T-helper 2 cell treated with Interferon-gamma antibody and Interleukin-4, amounts not matched to agents 5 μg/mL and 100 μg/mL, for 36 hours (primary cell): ENCODE data around the gene ANKRD2.
"Not testable (repeated sequence)": the region's sequence is repeated elsewhere in the genome, so short reads cannot be mapped to it uniquely, and the experiment has no call there.

ENCODE experiments used
- DNase-seq: peaks from one replicate; pipeline ENCODE4 v3.0.0; 2021; ENCODE audit warnings: low spot score
- H3K27ac Mint-ChIP-seq: one replicate; pipeline ENCODE4 v1.8.0; 2021; ENCODE audit warnings: mild to moderate bottlenecking, mixed read lengths
- H3K27me3 Mint-ChIP-seq: one replicate; pipeline ENCODE4 v1.8.0; 2021; ENCODE audit warnings: low read depth, mixed read lengths
- H3K36me3 Mint-ChIP-seq: one replicate; pipeline ENCODE4 v1.8.0; 2021; ENCODE audit warnings: low read depth, mixed read lengths
- H3K4me1 Mint-ChIP-seq: one replicate; pipeline ENCODE4 v1.8.0; 2021; ENCODE audit warnings: low read depth, mixed read lengths
- H3K4me3 Mint-ChIP-seq: one replicate; pipeline ENCODE4 v1.8.0; 2022; ENCODE audit warnings: mild to moderate bottlenecking, moderate library complexity, mixed read lengths
- H3K9me3 Mint-ChIP-seq: one replicate; pipeline ENCODE4 v1.8.0; 2021; ENCODE audit warnings: mixed read lengths

ANKRD2 gene

DNA sequence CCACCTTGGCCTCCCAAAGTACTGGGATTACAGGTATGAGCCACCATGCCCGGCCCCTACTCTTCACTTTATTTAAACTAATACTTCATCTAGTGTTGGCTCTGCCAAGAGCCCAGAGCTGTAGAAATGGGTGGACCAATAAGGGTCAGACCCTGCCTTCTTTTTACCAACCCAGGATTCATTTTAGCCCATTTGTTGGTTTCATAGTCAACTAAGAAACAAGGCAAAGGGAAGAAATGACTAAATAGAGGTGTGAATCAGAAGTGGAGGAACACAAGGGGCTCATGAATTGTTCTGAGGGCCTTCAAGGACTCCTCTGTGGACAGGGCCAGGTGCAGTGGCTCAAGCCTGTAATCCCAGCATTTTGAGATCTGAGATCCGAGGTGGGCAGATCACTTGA lies 1.1 kb downstream of the ANKRD2 start:
- DNase-seq: no peak
- no peak overlapping the region for H3K27ac Mint-ChIP-seq
- peaks cover 3% of the 10 kb centered on the region for H3K27me3 Mint-ChIP-seq
- H3K9me3 Mint-ChIP-seq: no peaks in the 10 kb centered on the region
- no peaks in the 10 kb centered on the region for H3K4me1 Mint-ChIP-seq
- no peaks in the 10 kb centered on the region for H3K36me3 Mint-ChIP-seq
- H3K4me3 Mint-ChIP-seq: no peak overlapping the region

DNA sequence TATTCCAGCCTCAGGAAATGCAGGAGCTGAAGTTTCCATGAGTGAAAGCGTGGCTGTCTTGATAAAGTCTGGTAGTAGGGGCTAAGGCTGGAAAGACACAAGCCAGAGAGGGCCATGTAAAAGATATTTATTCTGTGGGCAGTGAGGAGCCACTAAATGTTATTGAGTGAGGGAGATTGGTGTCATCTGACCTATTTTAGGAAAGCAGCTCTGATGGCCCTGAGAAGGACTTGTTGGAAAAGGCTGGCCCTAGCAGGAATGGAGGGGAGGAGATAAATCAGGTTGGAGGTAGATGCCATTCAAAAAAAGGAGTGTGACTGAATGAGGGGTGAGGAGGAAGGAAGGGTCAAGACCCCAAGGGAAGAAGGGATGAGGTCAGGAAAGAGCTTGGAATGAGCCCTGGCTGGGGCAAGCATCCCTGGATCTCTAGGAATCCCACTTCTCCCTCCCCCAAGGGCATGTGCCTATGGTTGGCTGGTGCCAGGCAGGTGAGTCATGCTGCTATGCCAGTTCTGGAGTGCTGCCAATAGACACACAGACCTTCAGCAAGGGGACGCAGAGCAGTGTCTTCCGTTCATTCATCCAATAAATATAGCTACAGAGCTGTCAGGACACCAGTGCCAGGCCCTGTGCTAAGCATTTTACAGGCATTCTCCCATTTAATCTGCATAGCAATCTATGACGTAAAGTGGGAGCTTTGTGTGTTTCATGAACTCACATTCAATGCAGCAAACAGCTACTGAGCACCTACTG lies 2.0 kb downstream of the ANKRD2 start:
- DNase-seq: no peak
- Mint-ChIP-seq H3K9me3 (no peaks in the 10 kb centered on the region), H3K27me3 (peaks cover 4% of the 10 kb centered on the region), H3K36me3 (no peaks in the 10 kb centered on the region), H3K4me1 (no peaks in the 10 kb centered on the region), H3K27ac (no peak overlapping the region), H3K4me3 (no peak overlapping the region)

DNA sequence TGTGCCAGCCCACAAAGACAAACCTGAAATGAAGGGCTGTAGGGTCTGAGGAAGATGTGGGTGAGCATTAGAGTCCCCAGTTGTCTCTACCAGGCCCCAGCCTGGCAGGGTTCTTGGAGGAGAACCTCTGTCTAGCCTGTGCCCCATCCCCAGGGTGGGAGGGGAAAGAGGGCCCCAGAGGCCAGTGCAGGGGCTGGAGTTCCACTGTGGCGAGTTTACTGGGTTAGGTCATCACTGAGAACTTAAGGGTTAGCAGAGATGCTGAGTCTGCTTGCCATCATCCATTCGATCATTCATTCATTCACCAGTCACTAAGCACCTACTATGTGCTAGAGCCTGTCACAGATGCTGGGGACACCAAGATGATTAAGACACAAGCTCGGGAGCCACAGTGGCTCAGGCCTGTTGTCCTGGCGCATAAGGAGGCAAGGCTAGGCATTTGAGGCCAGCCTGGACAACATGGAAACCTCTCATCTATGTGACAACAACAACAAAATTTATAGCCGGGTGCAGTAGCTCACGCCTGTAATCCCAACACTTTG lies 2.6 kb downstream of the ANKRD2 start:
- Mint-ChIP-seq H3K27me3 (peaks cover 4% of the 10 kb centered on the region), H3K36me3 (no peaks in the 10 kb centered on the region)

DNA sequence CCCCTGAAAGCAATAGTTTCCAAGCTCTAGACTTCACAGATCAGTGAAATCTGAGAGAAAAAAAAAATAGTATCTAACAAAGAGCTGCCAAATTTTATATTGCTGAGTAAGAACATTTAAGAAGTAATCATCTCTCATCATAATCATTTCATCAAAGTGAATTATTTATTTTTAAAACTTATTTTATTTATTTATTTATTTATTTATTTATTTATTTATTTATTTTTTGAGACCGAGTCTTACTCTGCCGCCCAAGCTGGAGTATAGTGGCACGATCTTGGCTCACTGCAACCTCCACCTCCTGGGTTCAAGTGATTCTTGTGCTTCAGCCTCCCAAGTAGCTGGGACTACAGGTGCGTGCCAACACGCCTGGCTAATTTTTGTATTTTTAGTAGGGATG lies 3.9 kb downstream of the ANKRD2 start:
- not testable (repeated sequence) for DNase-seq, H3K36me3 Mint-ChIP-seq, H3K4me1 Mint-ChIP-seq, H3K27me3 Mint-ChIP-seq, H3K27ac Mint-ChIP-seq, H3K4me3 Mint-ChIP-seq, H3K9me3 Mint-ChIP-seq

More for the DNA sequence above, 2.6 kb downstream of the ANKRD2 start:
- Mint-ChIP-seq H3K9me3 (no peaks in the 10 kb centered on the region), H3K4me3 (no peak overlapping the region), H3K4me1 (no peaks in the 10 kb centered on the region), H3K27ac (no peak overlapping the region)
- no peak for DNase-seq

DNA sequence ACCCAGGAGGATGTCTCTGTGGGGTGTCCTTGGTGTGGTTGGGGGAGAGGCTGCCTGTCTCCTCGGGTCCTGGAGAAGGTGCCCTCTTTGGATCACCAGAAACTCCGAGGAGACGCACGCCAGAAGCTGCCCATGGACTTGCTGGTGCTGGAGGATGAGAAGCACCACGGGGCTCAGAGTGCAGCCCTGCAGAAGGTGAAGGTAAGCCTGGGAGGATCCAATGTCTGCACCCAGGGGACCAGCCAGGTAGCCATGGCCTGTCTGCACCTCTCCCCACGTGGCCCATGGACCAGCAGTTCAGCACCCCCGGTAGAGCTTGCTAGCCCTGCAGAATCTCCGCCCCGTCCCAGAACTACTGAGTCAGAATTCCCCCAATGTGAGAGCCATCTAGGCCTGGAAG lies 5.1 kb downstream of the ANKRD2 start:
- H3K36me3 Mint-ChIP-seq: no peaks in the 10 kb centered on the region
- H3K4me3 Mint-ChIP-seq: no peak overlapping the region
- H3K9me3 Mint-ChIP-seq: no peaks in the 10 kb centered on the region
- peaks cover 4% of the 10 kb centered on the region for H3K27me3 Mint-ChIP-seq
- H3K27ac Mint-ChIP-seq: no peak overlapping the region
- DNase-seq: no peak
- no peaks in the 10 kb centered on the region for H3K4me1 Mint-ChIP-seq

DNA sequence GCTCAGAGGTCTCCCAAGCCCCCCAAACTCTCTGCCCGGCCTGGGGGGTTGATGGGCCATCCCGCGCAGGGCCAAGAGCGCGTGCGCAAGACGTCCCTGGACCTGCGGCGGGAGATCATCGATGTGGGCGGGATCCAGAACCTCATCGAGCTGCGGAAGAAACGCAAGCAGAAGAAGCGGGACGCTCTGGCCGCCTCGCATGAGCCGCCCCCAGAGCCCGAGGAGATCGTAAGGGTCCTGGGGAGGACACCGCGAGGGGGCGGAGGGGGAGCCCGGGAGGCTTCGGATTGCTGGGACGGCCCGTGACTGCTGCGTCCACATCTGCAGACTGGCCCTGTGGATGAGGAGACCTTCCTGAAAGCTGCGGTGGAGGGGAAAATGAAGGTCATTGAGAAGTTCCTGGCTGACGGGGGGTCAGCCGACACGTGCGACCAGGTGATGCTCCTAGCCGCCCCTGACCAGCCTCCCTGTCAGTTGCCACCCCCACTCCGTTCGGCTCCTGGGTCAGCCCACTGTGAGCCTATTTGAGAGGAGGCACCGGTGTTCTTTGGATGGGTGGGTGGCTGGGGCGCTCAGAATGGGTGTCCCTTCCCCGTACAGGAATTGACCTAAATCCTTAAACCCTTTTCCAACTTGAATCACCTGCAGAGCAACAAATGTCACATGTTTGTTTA lies 5.7 kb downstream of the ANKRD2 start:
- DNase-seq: no peak
- Mint-ChIP-seq H3K27ac (no peak overlapping the region), H3K4me3 (no peak overlapping the region), H3K9me3 (no peaks in the 10 kb centered on the region), H3K4me1 (no peaks in the 10 kb centered on the region), H3K36me3 (no peaks in the 10 kb centered on the region), H3K27me3 (peaks cover 4% of the 10 kb centered on the region)

DNA sequence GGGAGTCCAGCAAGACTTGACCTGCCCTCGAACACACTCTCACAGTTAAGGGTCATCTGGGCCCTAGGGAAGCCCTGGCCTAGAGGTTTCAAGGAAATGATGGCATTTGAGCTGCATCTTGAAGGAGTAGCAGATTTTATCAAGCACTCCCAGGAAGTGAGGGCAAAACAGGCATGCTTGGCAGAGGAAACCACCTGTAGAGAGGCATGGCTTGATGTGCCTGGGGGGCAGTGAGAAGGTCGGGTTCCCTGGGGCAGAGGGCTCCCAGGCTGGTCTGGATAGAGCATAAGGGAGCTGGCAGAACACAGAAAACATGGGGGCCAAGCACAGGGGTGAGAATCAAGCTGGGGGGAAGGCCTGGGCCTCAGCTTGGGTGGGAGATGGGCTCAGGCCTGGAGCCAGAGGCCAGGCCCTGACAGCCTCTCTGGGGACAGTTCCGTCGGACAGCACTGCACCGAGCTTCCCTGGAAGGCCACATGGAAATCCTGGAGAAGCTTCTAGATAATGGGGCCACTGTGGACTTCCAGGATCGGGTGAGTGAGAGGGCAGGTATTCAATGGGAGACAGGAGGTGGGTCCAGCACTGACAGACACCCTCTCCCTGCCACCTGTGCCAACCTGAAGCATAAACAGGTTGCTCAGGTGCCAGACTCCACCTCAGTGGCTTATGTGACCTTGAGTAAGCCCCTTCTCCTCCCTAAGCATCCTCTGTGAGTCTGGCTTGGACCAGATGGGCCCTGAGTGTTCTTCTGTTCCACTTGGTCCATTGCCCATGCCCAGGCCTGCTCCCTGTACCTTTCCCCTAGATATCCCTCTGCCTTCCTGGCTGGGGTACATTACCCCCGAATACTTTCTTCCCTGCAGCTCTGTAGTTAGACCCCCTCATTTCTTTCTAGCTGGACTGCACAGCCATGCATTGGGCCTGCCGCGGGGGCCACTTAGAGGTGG lies 8.1 kb downstream of the ANKRD2 start:
- H3K27ac Mint-ChIP-seq: no peak overlapping the region
- no peaks in the 10 kb centered on the region for H3K36me3 Mint-ChIP-seq
- peaks cover 4% of the 10 kb centered on the region for H3K27me3 Mint-ChIP-seq
- no peaks in the 10 kb centered on the region for H3K4me1 Mint-ChIP-seq
- no peak for DNase-seq
- no peaks in the 10 kb centered on the region for H3K9me3 Mint-ChIP-seq
- no peak overlapping the region for H3K4me3 Mint-ChIP-seq

DNA sequence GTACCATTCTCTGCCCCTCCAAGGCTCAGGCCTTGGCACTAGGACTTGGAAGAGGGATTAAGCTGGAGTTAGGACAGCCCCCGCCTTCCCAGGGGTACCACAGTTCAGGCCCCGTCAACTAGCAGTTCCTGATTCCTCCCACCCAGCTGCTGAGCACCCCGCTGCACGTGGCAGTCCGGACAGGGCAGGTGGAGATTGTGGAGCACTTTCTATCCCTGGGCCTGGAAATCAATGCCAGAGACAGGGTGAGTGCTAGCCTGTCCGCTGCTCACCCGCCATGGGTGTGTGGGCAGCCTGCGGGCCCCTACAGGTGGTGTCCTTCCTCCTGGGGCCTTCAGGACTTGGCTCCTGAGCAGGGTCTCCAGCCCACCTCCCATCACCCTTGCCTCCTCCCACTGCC lies 9.6 kb downstream of the ANKRD2 start:
- no peak overlapping the region for H3K4me3 Mint-ChIP-seq
- no peak for DNase-seq
- no peak overlapping the region for H3K27ac Mint-ChIP-seq
- no peaks in the 10 kb centered on the region for H3K9me3 Mint-ChIP-seq
- H3K27me3 Mint-ChIP-seq: peaks cover 4% of the 10 kb centered on the region
- H3K4me1 Mint-ChIP-seq: no peaks in the 10 kb centered on the region
- no peaks in the 10 kb centered on the region for H3K36me3 Mint-ChIP-seq

DNA sequence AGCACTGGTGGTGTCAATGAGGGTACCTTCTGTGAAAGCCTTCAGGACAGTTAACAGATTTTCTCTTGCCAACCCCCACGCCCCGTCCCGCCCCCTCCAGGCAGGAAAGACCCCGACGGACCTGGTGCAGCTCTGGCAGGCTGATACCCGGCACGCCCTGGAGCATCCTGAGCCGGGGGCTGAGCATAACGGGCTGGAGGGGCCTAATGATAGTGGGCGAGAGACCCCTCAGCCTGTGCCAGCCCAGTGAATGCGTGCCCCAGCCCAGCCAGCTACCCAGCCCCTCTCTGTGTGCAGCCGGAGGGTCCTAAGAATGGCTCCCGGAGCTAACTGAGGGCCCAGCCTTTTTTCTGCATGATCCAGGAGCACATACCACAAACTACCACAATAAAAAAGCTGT lies 10.9 kb downstream of the ANKRD2 start:
- Mint-ChIP-seq H3K27ac (no peak overlapping the region), H3K27me3 (peaks cover 2% of the 10 kb centered on the region), H3K4me3 (no peak overlapping the region), H3K4me1 (no peaks in the 10 kb centered on the region), H3K36me3 (no peaks in the 10 kb centered on the region), H3K9me3 (no peaks in the 10 kb centered on the region)
- DNase-seq: no peak

DNA sequence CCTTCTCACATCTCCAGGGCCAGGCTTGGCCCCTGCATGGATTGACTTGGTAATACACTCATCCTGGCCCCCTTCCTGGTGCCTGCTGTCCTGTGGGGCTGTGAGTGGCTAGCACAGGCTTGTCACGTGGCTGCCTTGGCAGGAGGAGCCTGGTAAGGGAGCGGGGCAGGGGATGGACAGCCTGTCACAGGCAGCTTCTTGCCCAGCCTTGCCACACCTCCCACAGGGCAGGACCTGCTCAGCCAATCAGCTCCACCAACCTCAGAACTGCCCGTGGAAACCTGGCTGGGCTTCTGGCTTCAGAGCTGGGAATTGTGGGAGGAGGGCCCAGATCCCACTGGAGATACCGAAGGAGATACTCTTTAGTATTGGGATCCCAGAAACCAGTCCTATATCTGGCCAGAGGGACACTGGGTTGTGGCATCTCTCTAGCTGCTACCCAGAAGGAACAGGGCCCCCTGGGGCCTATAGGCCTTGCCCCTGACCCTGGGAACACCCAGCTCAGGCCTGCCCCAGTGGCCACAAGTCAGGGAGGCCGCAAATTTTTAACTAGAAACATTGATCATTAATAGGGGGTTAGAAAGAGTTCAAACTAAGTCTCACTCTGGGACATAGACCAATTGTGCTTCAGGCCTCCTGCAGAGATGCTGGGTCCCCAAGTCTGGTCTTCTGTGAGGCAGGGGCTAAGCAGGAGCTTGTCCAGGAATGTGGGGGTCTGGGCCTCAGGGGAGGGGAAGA lies 11.7 kb downstream of the ANKRD2 start, which contains the start of gene HOGA1:
Gene HOGA1, plus strand, starts transcription at position 330 of the 738 bp plus-strand sequence. Its CDS starts 315 bp downstream, at position 645.
- H3K9me3 Mint-ChIP-seq: no peaks in the 10 kb centered on the region
- no peak within 1 kb of the TSS for H3K4me3 Mint-ChIP-seq
- DNase-seq: no peak
- no peaks in the 10 kb centered on the region for H3K27me3 Mint-ChIP-seq
- no peaks in the 10 kb centered on the region for H3K4me1 Mint-ChIP-seq
- H3K27ac Mint-ChIP-seq: no peak within 1 kb of the TSS
- H3K36me3 Mint-ChIP-seq: no peaks in the 10 kb centered on the region

DNA sequence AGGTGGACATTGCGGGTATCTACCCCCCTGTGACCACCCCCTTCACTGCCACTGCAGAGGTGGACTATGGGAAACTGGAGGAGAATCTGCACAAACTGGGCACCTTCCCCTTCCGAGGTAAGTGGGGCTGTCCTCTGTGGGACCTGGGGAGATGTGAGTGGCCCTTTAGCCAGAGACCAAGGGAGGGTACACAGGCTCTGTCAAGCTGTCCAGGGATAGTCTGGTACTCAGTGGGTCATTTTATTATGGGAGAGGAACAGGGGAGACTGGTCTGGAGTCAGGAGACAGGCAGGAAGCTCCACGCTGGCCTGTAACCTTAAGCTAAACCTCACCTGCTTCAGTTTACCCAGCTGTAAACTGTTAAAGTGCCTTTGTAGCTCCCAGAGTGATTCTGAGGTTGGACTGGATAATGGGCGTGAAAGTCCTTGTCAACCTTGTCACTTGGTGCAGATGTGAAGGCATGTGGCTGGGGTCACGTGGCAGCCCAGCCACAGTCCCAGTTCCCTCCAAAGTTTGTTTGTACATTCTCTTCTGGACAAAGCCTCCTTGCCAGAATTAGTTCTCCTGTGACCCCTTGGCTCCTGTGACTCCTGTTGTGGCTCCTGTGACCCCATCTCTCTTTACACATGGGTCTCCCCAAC lies 12.3 kb downstream of the ANKRD2 start:
- Mint-ChIP-seq H3K4me1 (no peaks in the 10 kb centered on the region), H3K4me3 (no peak overlapping the region), H3K27me3 (no peaks in the 10 kb centered on the region), H3K27ac (no peak overlapping the region), H3K9me3 (no peaks in the 10 kb centered on the region), H3K36me3 (no peaks in the 10 kb centered on the region)
- DNase-seq: no peak

DNA sequence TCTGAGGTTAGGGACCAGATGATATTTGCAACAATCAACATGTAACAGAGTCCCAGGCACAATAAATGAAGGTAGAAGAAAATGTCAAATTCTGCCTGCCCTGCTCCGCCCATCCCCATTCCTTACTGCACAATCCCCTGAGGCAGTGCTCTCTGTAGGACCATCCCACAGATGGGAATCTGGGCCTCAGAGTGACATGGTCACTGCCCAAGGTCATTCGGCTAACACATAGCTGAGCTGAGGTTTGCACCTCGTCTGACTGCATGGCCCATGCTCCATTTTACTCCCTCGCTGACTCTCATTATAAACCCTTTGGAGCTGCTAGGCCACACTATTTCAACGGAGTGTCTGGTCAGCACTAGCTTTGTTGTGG lies 12.8 kb downstream of the ANKRD2 start:
- H3K4me3 Mint-ChIP-seq: no peak overlapping the region
- no peak overlapping the region for H3K27ac Mint-ChIP-seq
- H3K9me3 Mint-ChIP-seq: no peaks in the 10 kb centered on the region
- DNase-seq: no peak
- no peaks in the 10 kb centered on the region for H3K4me1 Mint-ChIP-seq
- no peaks in the 10 kb centered on the region for H3K27me3 Mint-ChIP-seq
- H3K36me3 Mint-ChIP-seq: no peaks in the 10 kb centered on the region

DNA sequence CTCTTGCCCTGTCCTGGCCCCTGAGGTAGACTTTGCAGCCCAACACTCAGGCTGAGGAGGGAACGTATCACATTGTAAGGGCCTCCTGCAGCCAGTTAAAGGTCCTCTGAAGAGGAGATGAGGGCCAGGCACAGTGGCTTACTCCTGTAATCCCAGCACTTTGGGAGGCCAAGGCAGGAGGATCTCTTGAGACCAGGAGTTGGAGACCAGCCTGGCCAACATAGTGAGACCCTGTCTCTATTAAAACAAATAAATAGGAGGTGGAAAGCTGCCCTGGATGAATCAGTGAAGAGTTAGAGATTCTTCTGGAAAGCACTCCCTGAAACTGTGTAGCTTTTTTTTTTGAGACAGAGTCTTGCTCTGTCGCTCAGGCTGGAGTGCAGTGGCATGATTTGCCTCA lies 14.6 kb downstream of the ANKRD2 start:
- no peaks in the 10 kb centered on the region for H3K9me3 Mint-ChIP-seq
- H3K27ac Mint-ChIP-seq: no peak overlapping the region

More for the DNA sequence above, 14.6 kb downstream of the ANKRD2 start:
- no peak for DNase-seq
- Mint-ChIP-seq H3K4me3 (no peak overlapping the region), H3K27me3 (no peaks in the 10 kb centered on the region), H3K36me3 (no peaks in the 10 kb centered on the region), H3K4me1 (no peaks in the 10 kb centered on the region)
